GM19043 (cell line): ENCODE results near the gene ERVW-1.
"Not testable (repeated sequence)": the region's sequence is repeated elsewhere in the genome, so short reads cannot be mapped to it uniquely, and the experiment has no call there.

Experiments
- ATAC-seq: cut with Tn5 transposase; IDR thresholded peaks from one replicate; pipeline ENCODE4 v1.9.1; 2021; ENCODE audit warnings: low read depth; ENCODE audit not compliant: unreplicated experiment

ERVW-1 gene

GRCh38 chr7:92475261-92475770, 2.4 kb downstream of the ERVW-1 start:
- ATAC-seq, result not testable (repeated sequence)

DNA sequence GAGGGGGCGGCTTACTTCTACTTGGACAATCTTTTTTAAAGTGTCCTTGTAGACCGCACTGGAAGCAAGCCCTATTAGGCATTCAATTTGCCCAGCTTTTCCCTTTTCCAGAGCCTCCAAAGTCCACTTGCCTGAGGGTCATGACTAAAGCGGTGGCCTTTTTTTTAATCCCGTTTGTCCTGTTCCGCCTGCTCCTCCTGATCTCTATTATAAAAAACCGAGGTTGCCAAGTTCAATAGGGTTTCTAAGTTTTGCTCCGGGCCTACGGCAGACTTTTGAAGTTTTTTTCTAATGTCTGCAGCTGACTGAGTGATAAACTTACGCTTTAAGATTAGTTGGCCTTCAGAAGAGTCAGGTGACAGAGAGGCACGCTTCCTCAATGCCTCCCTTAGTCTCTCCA, 3.8 kb downstream of the ERVW-1 start:
- not testable (repeated sequence) for ATAC-seq

GRCh38 chr7:92468589-92468988, 9.2 kb downstream of the ERVW-1 start:
- not testable (repeated sequence) for ATAC-seq

DNA sequence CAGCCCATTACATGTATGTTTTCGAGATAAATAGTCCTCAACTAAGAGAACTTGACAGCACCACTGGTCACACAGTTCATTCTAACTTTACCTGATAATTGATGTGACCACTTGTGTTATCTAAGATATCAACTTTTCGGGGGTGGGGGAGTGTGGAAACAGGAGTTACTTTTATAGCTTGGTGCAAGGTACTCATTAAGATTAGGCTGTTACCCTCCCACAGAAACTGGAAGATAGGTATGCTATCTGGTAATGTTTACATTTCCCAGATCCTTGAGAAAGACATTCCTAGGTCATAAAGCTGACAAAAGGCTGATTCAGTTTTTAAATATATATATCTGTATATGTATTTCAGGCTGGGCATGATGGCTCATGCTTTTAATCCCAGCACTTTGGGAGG, 11.1 kb downstream of the ERVW-1 start:
- ATAC-seq, result no peak

GRCh38 chr7:92464515-92464914, 13.2 kb downstream of the ERVW-1 start:
- no peak for ATAC-seq

DNA sequence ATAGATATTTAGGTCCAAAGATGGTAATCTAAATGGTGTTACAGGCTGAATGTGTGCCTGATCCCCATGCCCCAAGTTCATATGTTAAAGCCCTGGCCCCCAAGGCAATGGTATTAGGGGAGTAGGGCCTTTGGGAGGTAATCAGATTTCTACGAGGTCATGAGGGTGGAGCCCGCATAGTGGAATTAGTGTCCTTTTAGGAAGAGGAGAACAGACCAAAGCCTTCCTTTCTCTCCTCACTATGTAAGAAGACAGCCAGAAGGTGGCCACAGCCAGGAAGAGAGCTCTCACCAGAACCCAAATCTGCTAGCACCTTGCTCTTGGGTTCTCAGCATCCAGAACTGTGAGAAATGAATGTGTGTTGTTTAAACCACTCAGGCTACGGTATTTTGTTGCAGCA, 15.2 kb downstream of the ERVW-1 start:
- ATAC-seq, result no peak

GRCh38 chr7:92461027-92462003, 16.4 kb downstream of the ERVW-1 start:
- ATAC-seq, result no peak

GRCh38 chr7:92460510-92460909, 17.2 kb downstream of the ERVW-1 start:
- ATAC-seq, result no peak

DNA sequence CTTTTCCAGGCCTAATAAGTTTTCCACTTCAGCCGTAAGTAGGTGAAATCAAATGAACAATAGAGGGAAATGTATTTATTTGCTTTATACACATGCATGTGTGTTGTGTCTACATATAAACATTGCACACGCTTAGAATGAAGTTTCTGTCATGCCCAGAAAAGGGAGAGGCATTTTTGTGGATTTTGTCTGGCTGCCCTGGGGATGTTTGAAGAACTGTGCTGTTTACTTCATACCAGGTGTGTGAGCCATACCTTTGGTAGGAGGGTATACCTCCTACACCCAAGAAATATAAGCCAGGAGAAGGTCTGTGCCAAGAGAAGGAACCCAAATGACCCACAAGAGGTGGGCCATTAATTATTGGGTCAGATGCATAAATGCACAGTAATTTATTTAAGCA, 17.6 kb downstream of the ERVW-1 start:
- no peak for ATAC-seq

DNA sequence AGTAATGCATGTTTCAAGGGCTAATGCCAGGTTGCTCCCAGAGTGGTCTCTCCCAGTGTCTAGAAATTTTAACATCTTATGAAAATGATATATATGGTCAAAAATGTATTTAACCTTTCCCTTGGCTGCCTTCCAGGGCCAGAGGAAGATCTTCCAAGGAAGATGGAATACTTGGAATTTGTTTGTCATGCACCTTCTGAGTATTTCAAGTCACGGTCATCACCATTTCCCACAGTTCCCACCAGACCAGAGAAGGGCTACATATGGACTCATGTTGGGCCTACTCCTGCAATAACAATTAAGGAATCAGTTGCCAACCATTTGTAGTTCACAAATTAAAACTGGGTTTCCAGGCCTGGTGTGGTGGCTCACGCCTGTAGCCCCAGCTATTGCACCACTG, 21.5 kb downstream of the ERVW-1 start:
- no peak for ATAC-seq

- no peak for ATAC-seq
Observed at GRCh38 chr7:92451645-92452044, 26.1 kb downstream of the ERVW-1 start.

GRCh38 chr7:92448205-92448747, 29.5 kb downstream of the ERVW-1 start:
- ATAC-seq, result peak; percentile 35

DNA sequence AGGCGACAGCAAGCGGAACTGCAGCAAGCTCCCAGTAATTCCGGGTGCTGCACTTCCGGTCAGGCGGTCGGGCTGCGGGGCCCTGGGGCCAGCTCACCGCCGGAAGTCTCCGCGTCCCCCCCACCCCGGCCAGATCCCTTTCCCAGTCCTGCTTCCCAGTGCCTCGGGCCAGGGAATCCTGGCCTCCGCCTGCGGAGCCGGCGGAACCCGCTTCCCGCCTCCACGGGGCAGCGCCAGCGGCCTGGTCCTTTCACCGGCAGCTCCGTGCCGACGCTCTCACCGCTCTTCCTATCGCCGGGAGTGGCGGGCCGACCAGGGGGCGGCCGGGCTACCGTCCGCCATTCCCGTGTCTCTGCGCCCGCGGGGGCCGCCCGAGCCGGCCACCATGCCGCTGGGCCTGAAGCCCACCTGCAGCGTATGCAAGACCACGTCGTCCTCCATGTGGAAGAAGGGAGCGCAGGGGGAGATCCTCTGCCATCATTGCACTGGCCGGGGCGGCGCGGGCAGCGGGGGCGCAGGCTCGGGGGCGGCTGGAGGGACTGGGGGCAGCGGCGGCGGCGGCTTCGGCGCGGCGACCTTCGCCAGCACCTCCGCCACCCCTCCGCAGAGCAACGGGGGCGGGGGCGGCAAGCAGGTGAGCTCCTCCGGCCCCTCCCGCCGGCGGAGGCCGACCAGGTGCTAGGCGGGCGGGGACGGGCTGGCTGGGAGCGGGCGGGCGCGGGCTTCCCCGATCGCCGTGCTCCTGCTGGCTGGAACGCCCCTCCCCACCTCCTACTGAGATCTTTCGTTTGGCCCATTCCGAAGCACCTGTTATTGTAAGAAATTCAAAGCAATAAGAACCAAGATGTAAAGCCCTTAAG, 30.2 kb downstream of the ERVW-1 start, which contains the start of gene GATAD1:
Gene GATAD1 (plus strand): TSS at position 138 of the 860 bp plus-strand sequence. CDS start 248 bp downstream, at position 386.
- ATAC-seq, result peak; percentile 84

GRCh38 chr7:92446869-92447344, 30.8 kb downstream of the ERVW-1 start:
- ATAC-seq, result no peak

GRCh38 chr7:92442720-92443119, 35.0 kb downstream of the ERVW-1 start:
- not testable (repeated sequence) for ATAC-seq

DNA sequence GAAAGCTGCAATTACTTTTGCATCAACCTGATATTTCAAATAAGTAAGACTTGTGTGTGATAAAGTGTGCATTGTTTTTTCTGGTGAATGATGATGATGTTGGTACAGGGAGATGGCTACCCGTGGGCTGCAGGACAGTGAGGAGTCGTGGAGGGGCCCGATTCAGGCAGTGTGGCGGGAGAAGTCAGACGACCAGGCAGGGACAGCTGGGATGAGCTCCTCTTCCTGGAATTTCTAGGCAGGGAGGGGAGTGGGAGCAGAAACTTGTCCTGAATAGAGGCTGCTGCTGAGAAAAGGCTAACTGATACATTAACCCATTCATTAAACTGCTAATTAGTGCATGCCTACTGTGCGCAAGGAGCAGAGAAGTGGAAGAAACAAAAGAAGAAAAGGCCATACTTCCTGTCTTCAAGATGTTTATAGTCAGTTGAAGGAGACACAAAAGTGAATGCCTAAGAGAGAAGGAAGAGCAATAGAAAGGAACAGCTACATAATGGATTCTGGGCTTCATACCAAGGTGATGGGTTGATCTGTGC, 39.7 kb downstream of the ERVW-1 start:
- ATAC-seq, result no peak

DNA sequence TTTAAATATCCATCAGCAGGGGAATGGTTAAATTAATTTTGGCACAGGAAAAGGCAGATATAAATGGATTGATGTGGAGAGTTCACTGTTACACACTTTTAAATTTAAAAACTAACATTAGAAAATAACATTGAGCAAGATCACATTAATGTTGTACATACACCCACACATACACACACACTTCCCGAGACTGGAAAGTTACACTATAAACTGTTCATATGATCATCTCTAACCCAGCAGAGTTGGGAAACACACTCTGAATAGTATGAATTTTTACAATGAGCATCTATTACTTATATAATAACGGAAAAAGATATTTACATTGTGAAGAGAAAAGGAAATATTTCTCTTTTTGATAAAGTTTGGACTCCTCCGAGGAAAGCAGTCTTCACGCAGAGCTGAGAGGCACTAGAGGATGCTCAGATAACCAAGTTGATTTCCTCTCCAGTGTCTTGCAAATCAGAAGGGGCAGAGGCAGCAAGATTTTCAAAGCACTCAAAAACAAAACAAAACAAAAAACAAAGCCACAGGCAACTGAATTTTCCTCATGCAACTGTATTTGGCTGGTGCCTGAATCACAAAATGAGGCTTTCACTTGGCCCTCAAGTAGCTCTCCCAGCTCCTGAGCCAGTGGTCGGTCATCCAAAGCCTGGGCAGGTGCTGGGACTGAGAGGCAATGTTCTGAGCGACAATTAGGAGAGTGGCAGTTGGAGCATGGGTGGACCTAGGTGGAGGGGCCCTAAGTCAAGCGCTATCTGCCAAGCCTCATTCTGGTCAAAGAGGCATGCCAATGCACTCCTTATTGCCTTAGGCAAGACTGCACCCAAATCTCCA, 40.9 kb downstream of the ERVW-1 start:
- ATAC-seq, result no peak

DNA sequence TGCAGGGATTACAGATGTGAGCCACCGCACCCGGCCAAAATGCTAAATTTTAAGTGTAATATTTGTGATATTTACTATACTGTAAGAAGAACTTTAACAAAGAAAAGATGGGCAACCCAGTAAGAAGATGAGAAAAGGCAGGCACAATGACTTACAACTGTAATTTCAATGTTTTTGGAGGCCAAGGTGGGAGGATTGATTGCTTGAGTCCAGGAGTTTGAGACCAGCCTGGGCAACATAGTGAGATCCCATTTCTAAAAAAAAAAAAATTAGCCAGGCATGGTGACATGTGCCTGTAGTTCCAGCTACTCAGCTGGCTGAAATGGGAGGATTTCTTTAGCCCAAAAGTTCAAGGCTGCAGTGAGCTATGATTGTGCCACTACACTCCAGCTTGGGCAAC, 42.2 kb downstream of the ERVW-1 start:
- no peak for ATAC-seq

DNA sequence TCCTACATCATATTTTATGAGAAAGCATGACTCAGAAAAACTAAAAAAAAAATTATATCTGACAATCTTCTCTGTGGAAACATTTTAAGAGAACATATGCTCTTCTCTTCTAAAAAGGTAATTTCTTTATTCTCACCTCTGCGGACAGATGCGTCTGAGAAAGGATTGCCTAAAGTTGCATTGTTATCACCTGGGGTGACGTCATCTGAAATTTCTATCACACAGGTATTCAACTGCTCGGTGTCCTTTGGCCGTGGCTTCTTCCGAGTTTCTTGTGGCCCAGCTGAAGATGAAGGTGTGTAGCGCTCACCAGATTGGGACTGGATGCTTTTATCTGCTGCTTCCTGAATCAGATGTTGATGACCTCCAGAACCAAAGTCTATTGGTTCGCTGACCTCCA, 44.7 kb downstream of the ERVW-1 start:
- no peak for ATAC-seq
